ENCODE measurements around the gene REXO5. TPM values are rescaled to one million over a fixed set of nuclear protein-coding genes. Genes with fewer than 3 reads are reported as not detected.

Gene REXO5
- total and polyA plus RNA-seq, 9 of the 15 experiments (the other 6 are each of a cell fraction or from before 2014, with no cell fraction given), result 10.5 to 45.1 (median 25.4) TPM

- TF ChIP-seq ZMIZ1 (IDR thresholded peaks at IDR 0.05; ENCODE audit: low read depth in 2 of 2, low read length in 2 of 2) (no peak), CEBPG (CRISPR knock-in tag; IDR thresholded peaks at IDR 0.05) (no peak), CEBPG (tag; conservative IDR thresholded peaks at IDR 0.05 in 1 of 2, IDR thresholded peaks at IDR 0.05 in 1 of 2) (no peak), ZNF277 (CRISPR knock-in tag; IDR thresholded peaks at IDR 0.05; ENCODE audit: borderline replicate concordance) (no peak)
These were observed 69.0 kb downstream of the REXO5 start (continued) for GRCh38 chr16:20875355-20875650.

- no peak overlapping the region for H3K27ac ChIP-seq (ENCODE audit: extremely low read depth, low read depth, low read length)
- TF ChIP-seq MYNN (IDR thresholded peaks at IDR 0.05), result peak; percentile 84
- TF ChIP-seq MYNN (CRISPR knock-in tag; IDR thresholded peaks at IDR 0.05), result no peak
These were observed 72.4 kb downstream of the REXO5 start for GRCh38 chr16:20878682-20879147.

More at GRCh38 chr16:20878682-20879147, 72.4 kb downstream of the REXO5 start:
- Histone ChIP-seq H3K4me1 (replicated peaks in 1 of 2; ENCODE audit: control insufficient read depth in 2 of 2, insufficient read depth in 2 of 2, low read length in 2 of 2) (no peaks in the 10 kb centered on the region; a peak in 1 of 5 replicates), H3K27me3 (ENCODE audit: control insufficient read depth in 2 of 2, insufficient read depth in 2 of 2, low read length in 2 of 2) (no peaks in the 10 kb centered on the region), H3K9me1 (ENCODE audit: control insufficient read depth, insufficient read depth, low read length) (no peaks in the 10 kb centered on the region), H3K79me2 (ENCODE audit: control insufficient read depth, insufficient read depth, low read length) (no peaks in the 10 kb centered on the region), H3K9me3 (replicated peaks; ENCODE audit: control insufficient read depth, insufficient read depth, low read depth, low read length) (no peaks in the 10 kb centered on the region), H2AFZ (ENCODE audit: low read depth, low read length) (no peak overlapping the region), H3K36me3 (ENCODE audit: control insufficient read depth, insufficient read depth, low read length) (no peaks in the 10 kb centered on the region), H4K20me1 (replicated peaks; ENCODE audit: control insufficient read depth, insufficient read depth, low read length) (0 out of 2 replicates have a peak, but pooled peaks cover under 1% of the 10 kb centered on the region), H3K4me3 (no peak overlapping the region), H3K9ac (ENCODE audit: insufficient read depth in 1 of 2, low read depth in 2 of 2, low read length in 2 of 2) (no peak overlapping the region), H3K4me2 (ENCODE audit: insufficient read depth, low read length) (no peak overlapping the region)
- CTCF ChIA-PET (ENCODE audit: low intra/inter-chr PET ratio), result no interaction called here
- DNase-seq (ENCODE audit: extremely low read depth in 1 of 4, low spot score in 3 of 4), result no peak
- POLR2A ChIA-PET, result interaction anchor here (0.6 kb wide), 1 partner anchor 22 kb away, joined by 3 read pairs; the partner anchor contains the start of gene LYRM1
- FAIRE-seq, result no peak
- ATAC-seq, result no peak
- BruUV-seq (replicated peaks), result no TSS peak
- intact Hi-C loops (cut with micrococcal nuclease) (no loop called here), in situ Hi-C loops (cut with MboI) (no loop called here)
- 70% methylated on average over 5 of the region's 5 CpGs for WGBS (ENCODE audit: insufficient coverage, low coverage, missing lambda C conversion rate)
